GM12874 (cell line): ENCODE results near the gene PRKCE.

Experiments
- CTCF ChIP-seq: IDR thresholded peaks from 2 replicates; pipeline ENCODE4 v1.5.1; 2011; ENCODE audit warnings: low read depth, mild to moderate bottlenecking, control low read depth, low read length, moderate library complexity; ENCODE audit not compliant: insufficient read depth

PRKCE gene

GRCh38 chr2:46175419-46175818 lies 523.9 kb downstream of the PRKCE start:
- no peak for TF ChIP-seq CTCF

GRCh38 chr2:46177461-46178089 lies 526.1 kb downstream of the PRKCE start:
- no peak for TF ChIP-seq CTCF

GRCh38 chr2:46179037-46179621 lies 527.7 kb downstream of the PRKCE start:
- no peak for TF ChIP-seq CTCF

GRCh38 chr2:46180189-46180588 lies 528.7 kb downstream of the PRKCE start:
- no peak for TF ChIP-seq CTCF

- TF ChIP-seq CTCF: no peak
These were observed 529.8 kb downstream of the PRKCE start for GRCh38 chr2:46181306-46181705.

GRCh38 chr2:46181789-46182530 lies 530.5 kb downstream of the PRKCE start:
- TF ChIP-seq CTCF: no peak

GRCh38 chr2:46183426-46183825 lies 532.0 kb downstream of the PRKCE start:
- TF ChIP-seq CTCF: no peak
